HCT116 (cell line): Measurements from ENCODE around the gene TTC33. TPM values are rescaled to one million over a fixed set of nuclear protein-coding genes. Genes with fewer than 3 reads are reported as not detected.
"Not testable (repeated sequence)": the region's sequence is repeated elsewhere in the genome, so short reads cannot be mapped to it uniquely, and the experiment has no call there.

ENCODE experiments used
- ATAC-seq: fragments of 200-7000 bp; cut with Tn5 transposase; 2 replicates; pipeline ENCODE4 v1.9.1; 2020; ENCODE audit warnings: mild to moderate bottlenecking, moderate library complexity
- BruUV-seq: library from RNA; stranded (reverse); fragments of 400-500 nt; replicated peaks from 2 replicates; lab custom pipeline; 2021; lab: Mats Ljungman, UMichigan
- CTCF ChIA-PET: fragments of 300-600 bp; sonication (Branson Sonifier 250); formaldehyde crosslinking; loops from one replicate; lab custom pipeline; 2021; ENCODE audit warnings: antibody characterized with exemption; lab: Charles Lee
- POLR2A ChIA-PET: fragments of 300-600, 350-600 bp; sonication (Branson Sonifier 250); formaldehyde crosslinking; loops from one replicate; lab custom pipeline; 2021; ENCODE audit warnings: antibody characterized with exemption; lab: Charles Lee
- RAD21 ChIA-PET, 2 experiments: fragments of 300-600 bp; sonication (Branson Sonifier 250); formaldehyde crosslinking; loops; one replicate each; lab custom pipeline; 2023; ENCODE audit warnings: low total read pairs in 2 of 2; ENCODE audit not compliant: uncharacterized antibody in 2 of 2, unreplicated experiment in 2 of 2, low non-redundant PET in 1 of 2; lab: Charles Lee
- DNase-seq: peaks from one replicate; pipeline ENCODE4 v3.0.0-alpha.2; 2010; ENCODE audit warnings: low read depth, low spot score
- H2AFZ ChIP-seq: fragments of 200-600 bp; shearing (Covaris generic), sonication (generic); 2 replicates; pipeline ENCODE4 v1.6.1; 2017; ENCODE audit warnings: low read depth, mixed run types, mixed read lengths, antibody characterized with exemption, low read length; ENCODE audit not compliant: poor library complexity, severe bottlenecking
- H3K27ac ChIP-seq: 2 replicates; pipeline ENCODE4 v1.5.1; 2012; ENCODE audit warnings: low read depth, low read length
- H3K27me3 ChIP-seq: fragments of 200-600 bp; sonication (generic); 2 replicates; pipeline ENCODE4 v1.6.1; 2016; ENCODE audit warnings: mixed run types, low read length, mixed read lengths; ENCODE audit not compliant: insufficient read depth
- H3K36me3 ChIP-seq, 2 experiments: fragments of 200-500 bp in 1 of 2; fragments of 200-600 bp in 1 of 2; sonication (Bioruptor generic) in 1 of 2; sonication (generic) in 1 of 2; 2 replicates each; pipeline versions ENCODE4 v1.5.1 to v1.6.1; 2014 to 2016; ENCODE audit warnings: low read length in 2 of 2, inconsistent platforms in 1 of 2, mixed read lengths in 1 of 2, mixed run types in 1 of 2; ENCODE audit not compliant: insufficient read depth in 2 of 2, control insufficient read depth in 1 of 2
- H3K4me1 ChIP-seq, 2 experiments: fragments of 200-600 bp in 1 of 2; sonication (generic) in 1 of 2; 2 replicates each; pipeline versions ENCODE4 v1.5.1 to v1.6.1; 2012 to 2017; ENCODE audit warnings: low read length in 2 of 2, inconsistent platforms in 1 of 2, mild to moderate bottlenecking in 1 of 2, mixed read lengths in 1 of 2, mixed run types in 1 of 2, moderate library complexity in 1 of 2; ENCODE audit not compliant: insufficient read depth in 2 of 2, control insufficient read depth in 1 of 2
- H3K4me2 ChIP-seq: fragments of 200-600 bp; sonication (generic); 2 replicates; pipeline ENCODE4 v1.6.1; 2017; ENCODE audit warnings: mixed run types, low read length, mixed read lengths
- H3K4me3 ChIP-seq, 2 experiments: fragments of 200-600 bp in 1 of 2; sonication (generic) in 1 of 2; replicated peaks in 1 of 2; 2 replicates each; pipeline ENCODE4 v1.5.1; 2011 to 2016; ENCODE audit warnings: low read length in 2 of 2, control low read depth in 1 of 2, low read depth in 1 of 2, mild to moderate bottlenecking in 1 of 2, mixed read lengths in 1 of 2, mixed run types in 1 of 2
- H3K79me2 ChIP-seq: fragments of 200-600 bp; sonication (generic); 2 replicates; pipeline ENCODE4 v1.6.1; 2017; ENCODE audit warnings: mild to moderate bottlenecking, mixed run types, low read length, moderate library complexity, mixed read lengths; ENCODE audit not compliant: insufficient read depth
- H3K9ac ChIP-seq: fragments of 200-600 bp; sonication (generic); 2 replicates; pipeline ENCODE4 v1.6.1; 2016; ENCODE audit warnings: low read length, mixed read lengths
- H3K9me2 ChIP-seq: fragments of 200-600 bp; sonication (generic), shearing (Covaris generic); 2 replicates; pipeline ENCODE4 v1.6.1; 2017; ENCODE audit warnings: mixed run types, mild to moderate bottlenecking, moderate library complexity; ENCODE audit not compliant: insufficient read depth
- H3K9me3 ChIP-seq, 2 experiments: fragments of 200-500 bp in 1 of 2; fragments of 200-600 bp in 1 of 2; sonication (Bioruptor generic) in 1 of 2; sonication (generic) in 1 of 2; 2 replicates each; pipeline ENCODE4 v1.6.1; 2014 to 2017; ENCODE audit warnings: low read length in 2 of 2, mixed read lengths in 2 of 2, inconsistent platforms in 1 of 2, low read depth in 1 of 2, mild to moderate bottlenecking in 1 of 2, mixed run types in 1 of 2, moderate library complexity in 1 of 2; ENCODE audit not compliant: control insufficient read depth in 1 of 2, insufficient read depth in 1 of 2
- H4K20me1 ChIP-seq: fragments of 200-600 bp; sonication (generic), shearing (Covaris generic); 2 replicates; pipeline ENCODE4 v1.6.1; 2017; ENCODE audit warnings: mixed run types, mild to moderate bottlenecking, moderate library complexity; ENCODE audit not compliant: insufficient read depth
- CEBPB ChIP-seq: IDR thresholded peaks from 2 replicates; pipeline ENCODE4 v1.6.1; 2012; ENCODE audit warnings: low read depth
- JUND ChIP-seq: IDR thresholded peaks from 2 replicates; pipeline ENCODE4 v1.6.1; 2012
- TCF7L2 ChIP-seq: IDR thresholded peaks from 2 replicates; pipeline ENCODE4 v1.7.0; 2011; ENCODE audit warnings: borderline replicate concordance, inconsistent platforms; ENCODE audit not compliant: insufficient read depth, insufficient read length; ENCODE audit errors: extremely low read depth
- intact Hi-C: fragments of 100-400 bp; cut with micrococcal nuclease; formaldehyde crosslinking; loops from 2 replicates; pipeline ENCODE4 v1.10.0; 2022
- total RNA-seq: library from RNA; stranded (reverse); gene quantifications from one replicate; pipeline ENCODE4 v1.2.1, GENCODE V29; 2021; ENCODE audit not compliant: unreplicated experiment
- TF ChIP-seq, protein P1 (sequence below), 3 experiments: fragments of 200-600 bp in 1 of 3; sonication (generic) in 1 of 3; IDR thresholded peaks in 2 of 3; conservative IDR thresholded peaks in 1 of 3; 2 replicates each; pipeline ENCODE4 v1.5.1; 2012 to 2017; ENCODE audit warnings: low read depth in 2 of 3, low read length in 2 of 3, antibody characterized with exemption in 1 of 3, borderline replicate concordance in 1 of 3, control low read depth in 1 of 3, mild to moderate bottlenecking in 1 of 3, mixed read lengths in 1 of 3, mixed run types in 1 of 3, moderate library complexity in 1 of 3; ENCODE audit not compliant: insufficient read depth in 1 of 3

Gene TTC33
- total RNA-seq, 1 experiment from 2014 or later: 14.5 TPM

DNA sequence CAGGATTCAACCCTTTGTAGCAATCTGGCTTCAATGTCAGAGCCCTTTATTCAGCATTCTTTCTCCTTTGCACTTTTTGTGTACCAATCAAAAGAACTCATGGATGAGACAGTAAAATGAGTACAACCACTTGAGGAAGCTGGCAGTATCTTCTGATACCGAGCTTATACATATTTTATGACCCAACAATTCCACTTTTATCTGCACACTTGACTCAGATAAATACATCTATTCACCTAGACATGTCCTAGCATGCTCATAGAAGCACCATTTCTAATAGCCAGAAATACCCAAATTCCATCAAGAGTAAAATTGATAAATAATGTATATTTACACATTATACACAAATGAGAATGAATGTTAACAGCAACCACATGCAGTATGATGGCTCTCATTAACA lies 187.2 kb downstream of the TTC33 start:
- no peak for DNase-seq
- Histone ChIP-seq H3K36me3 (no peaks in the 10 kb centered on the region), H3K9me2 (no peaks in the 10 kb centered on the region), H4K20me1 (no peaks in the 10 kb centered on the region), H3K4me1 (no peaks in the 10 kb centered on the region), H3K4me3 (no peak overlapping the region), H3K9me3 (no peaks in the 10 kb centered on the region), H2AFZ (no peak overlapping the region), H3K4me2 (no peak overlapping the region), H3K9ac (no peak overlapping the region), H3K79me2 (no peaks in the 10 kb centered on the region), H3K27me3 (no peaks in the 10 kb centered on the region)
- RAD21 ChIA-PET: no interaction called here
- CTCF ChIA-PET: no interaction called here
- BruUV-seq: no TSS peak
- intact Hi-C loops: no loop called here
- no peak for ATAC-seq
- TF ChIP-seq CEBPB (no peak), TCF7L2 (no peak), JUND (no peak)
- TF ChIP-seq, protein P1, sequence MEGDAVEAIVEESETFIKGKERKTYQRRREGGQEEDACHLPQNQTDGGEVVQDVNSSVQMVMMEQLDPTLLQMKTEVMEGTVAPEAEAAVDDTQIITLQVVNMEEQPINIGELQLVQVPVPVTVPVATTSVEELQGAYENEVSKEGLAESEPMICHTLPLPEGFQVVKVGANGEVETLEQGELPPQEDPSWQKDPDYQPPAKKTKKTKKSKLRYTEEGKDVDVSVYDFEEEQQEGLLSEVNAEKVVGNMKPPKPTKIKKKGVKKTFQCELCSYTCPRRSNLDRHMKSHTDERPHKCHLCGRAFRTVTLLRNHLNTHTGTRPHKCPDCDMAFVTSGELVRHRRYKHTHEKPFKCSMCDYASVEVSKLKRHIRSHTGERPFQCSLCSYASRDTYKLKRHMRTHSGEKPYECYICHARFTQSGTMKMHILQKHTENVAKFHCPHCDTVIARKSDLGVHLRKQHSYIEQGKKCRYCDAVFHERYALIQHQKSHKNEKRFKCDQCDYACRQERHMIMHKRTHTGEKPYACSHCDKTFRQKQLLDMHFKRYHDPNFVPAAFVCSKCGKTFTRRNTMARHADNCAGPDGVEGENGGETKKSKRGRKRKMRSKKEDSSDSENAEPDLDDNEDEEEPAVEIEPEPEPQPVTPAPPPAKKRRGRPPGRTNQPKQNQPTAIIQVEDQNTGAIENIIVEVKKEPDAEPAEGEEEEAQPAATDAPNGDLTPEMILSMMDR (IDR thresholded peaks at IDR 0.05 in 2 of 3, conservative IDR thresholded peaks at IDR 0.05 in 1 of 3; ENCODE audit: borderline replicate concordance in 1 of 3, insufficient read depth in 1 of 3, low read depth in 2 of 3, low read length in 2 of 3): no peak
- TF ChIP-seq, all 23 proteins: peak for 0
- POLR2A ChIA-PET: no interaction called here
- no peak overlapping the region for H3K27ac ChIP-seq

DNA sequence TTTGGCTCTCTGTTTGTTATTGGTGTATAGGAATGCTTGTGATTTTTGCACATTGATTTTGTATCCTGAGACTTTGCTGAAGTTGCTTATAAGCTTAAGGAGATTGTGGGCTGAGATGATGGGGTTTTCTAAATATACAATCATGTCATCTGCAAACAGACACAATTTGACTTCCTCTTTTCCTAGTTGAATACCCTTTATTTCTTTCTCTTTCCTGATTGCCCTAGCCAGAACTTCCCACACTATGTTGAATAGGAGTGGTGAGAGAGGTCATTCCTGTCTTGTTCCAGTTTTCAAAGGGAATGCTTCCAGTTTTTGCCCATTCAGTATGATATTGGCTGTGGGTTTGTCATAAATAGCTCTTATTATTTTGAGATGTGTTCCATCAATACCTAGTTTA lies 192.6 kb downstream of the TTC33 start:
- CTCF ChIA-PET, H3K4me3 ChIP-seq, RAD21 ChIA-PET, H3K27me3 ChIP-seq, ATAC-seq, H3K9me2 ChIP-seq, H3K79me2 ChIP-seq, H2AFZ ChIP-seq, DNase-seq, H3K9me3 ChIP-seq, H3K4me2 ChIP-seq, H4K20me1 ChIP-seq, POLR2A ChIA-PET, H3K36me3 ChIP-seq, BruUV-seq, intact Hi-C loops, H3K27ac ChIP-seq, H3K4me1 ChIP-seq, H3K9ac ChIP-seq: not testable (repeated sequence)
